ENCODE measurements around the gene TMCO2. TPM values are rescaled to one million over a fixed set of nuclear protein-coding genes. Genes with fewer than 3 reads are reported as not detected.

TMCO2 gene
- total RNA-seq, 2 donors from 2014 or later: not detected

DNA sequence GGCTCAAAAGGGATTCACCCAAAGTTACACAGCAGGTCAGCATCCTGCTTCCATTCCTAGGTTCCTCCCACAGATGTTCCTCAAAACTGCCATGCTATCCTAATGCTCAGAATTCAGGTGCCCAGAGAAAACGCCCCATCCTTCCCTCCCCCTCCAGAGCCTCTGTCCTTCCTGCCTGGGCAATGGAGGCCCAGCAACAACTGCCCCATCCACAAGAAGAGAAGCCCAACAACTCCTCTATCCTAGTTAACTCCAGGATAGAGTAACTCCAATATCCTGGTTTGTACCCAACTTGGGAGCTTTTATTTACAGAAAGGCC lies 52.5 kb downstream of the TMCO2 start:
- no peak for DNase-seq (ENCODE audit: low spot score)
- intact Hi-C loops (cut with DNase I): no loop called here

- intact Hi-C loops (cut with DNase I): no loop called here
- DNase-seq (ENCODE audit: low spot score): no peak
Observed at GRCh38 chr1:40300651-40301050, 52.9 kb downstream of the TMCO2 start.

DNA sequence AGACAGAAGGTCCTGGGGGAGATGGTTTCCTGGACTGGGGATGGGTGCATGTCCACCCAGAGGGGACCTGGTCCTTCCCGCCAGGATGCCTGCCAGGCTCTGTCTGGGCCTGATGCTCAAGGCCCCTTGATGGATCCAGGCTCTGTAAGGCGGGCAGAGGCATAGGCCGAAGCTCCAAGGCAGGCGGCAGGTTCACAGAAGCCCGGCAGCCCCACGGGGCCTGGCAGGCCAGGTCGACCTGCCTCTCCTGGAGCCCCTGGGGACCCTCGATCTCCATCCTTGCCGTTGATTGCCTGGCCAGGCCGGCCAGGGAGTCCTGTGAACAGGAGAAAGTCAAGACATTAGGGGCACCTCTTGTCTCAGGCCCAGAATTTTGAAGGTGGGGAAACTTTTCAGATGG lies 53.3 kb downstream of the TMCO2 start:
- intact Hi-C loops (cut with DNase I): no loop called here
- DNase-seq (ENCODE audit: low spot score): no peak

Other genes with a start within 250 kb of the TMCO2 start
- 100 to 1,000 TPM; 402 to 489 TPM for gene CAP1, start 207.2 kb upstream of the TMCO2 start, total RNA-seq
- 10 to 100 TPM; 66.2 to 96.3 TPM for gene PPT1, start 150.7 kb upstream of the TMCO2 start, total RNA-seq
- 10 to 100 TPM; 14.4 to 18.1 TPM for gene RLF, start 86.5 kb upstream of the TMCO2 start, total RNA-seq
- 10 to 100 TPM; 42.3 to 51.4 TPM for gene ZMPSTE24, start 10.3 kb downstream of the TMCO2 start, total RNA-seq
- gene COL9A2, start 69.3 kb downstream of the TMCO2 start, total RNA-seq: 1 to 10 TPM in 1 of 2 donors, under 1 TPM in 1; 0.67 to 3.1 TPM
- gene SMAP2, start 125.8 kb downstream of the TMCO2 start, total RNA-seq: 10 to 100 TPM; 26.0 to 44.8 TPM
- gene ZFP69B, start 202.5 kb downstream of the TMCO2 start, total RNA-seq: 1 to 10 TPM; 1.6 to 2.6 TPM
- 1 to 10 TPM; 4.3 to 6.4 TPM for gene ZFP69, start 229.4 kb downstream of the TMCO2 start, total RNA-seq

Measured in posterior vena cava (tissue), 2 donors.